Urinary bladder (tissue), 4 donors: ENCODE results near the gene CHN2. TPM values are rescaled to one million over a fixed set of nuclear protein-coding genes. Genes with fewer than 3 reads are reported as not detected.

Experiments used
- DNase-seq: peaks from one replicate; pipeline ENCODE4 v3.0.0-alpha.2; 2015; ENCODE audit errors: extremely low spot score
- H3K27ac ChIP-seq: one replicate; pipeline ENCODE4 v1.5.1; 2013; ENCODE audit warnings: low read depth, mild to moderate bottlenecking, moderate library complexity
- H3K36me3 ChIP-seq: one replicate; pipeline ENCODE4 v1.6.1; 2013; ENCODE audit warnings: mild to moderate bottlenecking, moderate library complexity; ENCODE audit not compliant: insufficient read depth
- H3K4me1 ChIP-seq: one replicate; pipeline ENCODE4 v1.6.1; 2013; ENCODE audit warnings: mild to moderate bottlenecking, moderate library complexity; ENCODE audit not compliant: insufficient read depth
- H3K4me3 ChIP-seq: one replicate; pipeline ENCODE4 v1.5.1; 2013; ENCODE audit warnings: low read depth, low read length
- WGBS: extraction: QIAGEN DNeasy Blood & Tissue Kit; methylation state at CpG from one replicate; pipeline ENCODE4 v1.1.7; 2013; 5-methylcytosine and 5-hydroxymethylcytosine counted together
- polyA plus RNA-seq: library from polyadenylated mRNA; stranded (reverse); fragments of 200-250 nt; gene quantifications from one replicate; pipeline ENCODE4 v1.2.3, GENCODE V29; 2013
- total RNA-seq: library from RNA; depleted of rRNA; stranded (reverse); fragments of >200 nt; gene quantifications from one replicate; pipeline ENCODE4 v1.2.3, GENCODE V29; 2014
- donor health status: healthy with polysubstance abuse.
- donor health status: healthy.

Gene CHN2
- total and polyA plus RNA-seq, 2 donors = 6.8 to 14.5 TPM

DNA sequence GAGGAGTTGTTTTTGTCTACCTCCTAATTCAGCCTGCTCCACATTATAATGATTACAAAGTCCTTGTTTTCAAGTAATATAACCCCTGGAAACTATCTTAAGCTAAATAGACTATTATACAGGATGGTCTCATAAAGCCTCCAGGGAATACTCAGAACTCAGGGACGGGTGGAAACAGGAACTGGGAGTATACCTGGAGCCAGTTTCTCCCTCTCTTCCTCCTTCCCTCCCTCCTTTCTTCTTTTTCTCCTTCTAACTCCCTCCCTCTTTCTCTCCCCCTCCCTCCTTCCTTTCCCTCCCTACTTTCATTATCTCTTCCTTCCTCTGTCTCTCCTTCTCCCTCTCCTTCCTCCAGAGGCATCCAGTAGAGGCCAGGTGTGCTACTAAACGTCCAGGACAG, 292.8 kb downstream of the CHN2 start:
- H3K4me1 ChIP-seq = no peaks in the 10 kb centered on the region
- WGBS = 53% methylated on average over 2 of the region's 2 CpGs
- no peaks in the 10 kb centered on the region for H3K36me3 ChIP-seq
- DNase-seq = no peak
- no peak overlapping the region for H3K4me3 ChIP-seq
- H3K27ac ChIP-seq = no peak overlapping the region

DNA sequence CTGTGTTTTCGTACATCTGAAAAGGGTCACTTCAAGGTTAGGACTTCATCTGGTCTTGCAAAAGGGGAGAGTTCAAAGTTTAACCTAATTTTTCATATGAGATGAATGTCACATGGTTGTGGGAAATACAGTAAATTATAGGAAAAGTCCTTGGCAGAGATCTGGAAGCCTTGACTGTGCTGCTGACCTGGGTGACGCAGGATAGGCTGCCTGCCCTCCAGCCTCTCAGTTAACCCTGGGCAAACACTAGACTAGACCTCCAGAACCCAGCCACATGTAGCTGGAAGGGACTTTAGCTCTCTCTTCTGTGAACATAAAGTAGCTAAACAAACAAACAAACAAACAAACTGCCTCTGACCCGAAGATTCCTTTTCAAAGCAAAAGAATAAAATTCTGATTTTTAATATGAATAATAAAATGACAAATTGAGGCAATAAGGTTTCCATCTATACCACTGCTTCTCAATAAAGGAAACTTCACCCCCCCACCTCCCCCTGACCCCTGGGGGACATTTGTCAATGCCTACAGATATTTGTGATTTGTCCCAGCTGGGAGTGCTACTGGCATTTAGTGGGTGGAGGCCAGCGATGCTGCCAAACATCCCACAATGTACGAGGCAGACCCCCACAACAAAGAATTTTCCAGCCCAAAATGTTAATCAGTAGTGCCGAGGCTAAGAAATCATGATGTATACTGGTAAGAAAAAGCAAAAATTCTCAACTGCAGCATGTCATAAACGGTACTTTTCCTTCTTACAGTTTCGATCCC, 293.8 kb downstream of the CHN2 start:
- no peak for DNase-seq
- Histone ChIP-seq H3K4me3 (no peak overlapping the region), H3K36me3 (no peaks in the 10 kb centered on the region), H3K27ac (no peak overlapping the region), H3K4me1 (no peaks in the 10 kb centered on the region)
- WGBS = 59% methylated on average over 8 of the region's 8 CpGs

DNA sequence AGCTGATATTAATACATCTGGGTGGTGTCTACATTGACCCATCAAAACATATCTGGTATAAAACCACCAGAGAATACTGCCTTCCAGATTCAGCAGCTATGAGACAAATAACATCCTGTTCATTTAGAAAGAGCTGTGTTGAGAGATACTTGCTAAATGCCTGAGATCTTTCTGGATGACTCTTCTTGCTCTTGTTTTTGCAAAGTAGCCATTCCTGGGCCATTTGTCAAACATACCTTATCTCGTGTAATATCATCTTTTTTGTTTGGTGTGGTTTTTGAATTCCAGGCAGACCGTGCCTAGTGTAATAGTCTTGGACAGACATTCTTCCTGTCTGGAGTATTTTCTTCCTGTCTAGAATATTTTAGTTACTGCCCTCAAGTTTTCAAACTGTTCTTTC, 294.4 kb downstream of the CHN2 start:
- no peaks in the 10 kb centered on the region for H3K36me3 ChIP-seq
- no peak overlapping the region for H3K27ac ChIP-seq

DNA sequence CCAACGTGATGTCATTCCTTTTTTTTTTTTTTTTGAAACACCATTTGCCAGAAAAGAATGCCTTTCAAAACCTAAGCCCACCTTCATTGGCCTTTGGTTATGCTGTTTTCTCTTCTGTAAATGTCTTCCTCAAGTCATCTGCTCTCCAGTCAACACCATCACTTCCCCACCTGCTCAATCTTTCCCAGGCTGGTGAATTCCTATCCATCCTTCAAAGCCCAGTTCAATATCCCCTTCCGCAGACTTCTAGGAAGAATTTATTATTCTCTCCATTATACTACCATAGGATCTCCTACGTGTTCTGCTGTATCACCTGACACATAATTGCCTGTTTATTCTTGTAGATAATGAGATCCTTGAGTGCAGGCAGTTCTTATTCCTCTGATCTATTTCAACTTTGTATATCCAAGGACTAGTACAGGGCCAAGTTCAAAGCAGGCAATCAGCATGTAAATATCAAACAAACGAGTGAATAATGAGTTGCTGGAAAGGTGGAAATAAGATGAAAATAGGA, 295.6 kb downstream of the CHN2 start:
- H3K27ac ChIP-seq = no peak overlapping the region
- DNase-seq = no peak
- H3K4me3 ChIP-seq = no peak overlapping the region
- H3K36me3 ChIP-seq = no peaks in the 10 kb centered on the region
- 87% methylated on average over 4 of the region's 4 CpGs for WGBS
- no peaks in the 10 kb centered on the region for H3K4me1 ChIP-seq

More for the DNA sequence above, 294.4 kb downstream of the CHN2 start:
- no peak for DNase-seq
- H3K4me3 ChIP-seq = no peak overlapping the region
- H3K4me1 ChIP-seq = no peaks in the 10 kb centered on the region
- WGBS = 9% methylated on average over 2 of the region's 2 CpGs

DNA sequence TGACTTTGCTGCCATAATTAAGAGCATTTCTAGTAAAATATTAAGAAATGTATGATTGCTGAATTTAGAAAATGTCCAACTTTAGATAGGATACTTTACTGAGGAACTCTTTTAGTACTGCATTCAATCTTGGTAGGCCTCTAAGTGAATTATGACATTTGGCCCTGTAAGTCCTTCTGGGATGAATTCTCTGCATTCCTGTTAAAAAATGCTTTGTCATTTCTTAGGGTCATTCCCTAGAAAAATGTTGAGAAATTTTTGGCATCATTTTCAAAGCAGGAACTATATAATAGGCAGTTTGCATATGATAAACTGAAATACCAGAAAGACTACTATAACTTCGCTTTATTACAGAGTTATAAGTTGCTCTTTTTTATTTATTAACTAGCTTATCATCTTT, 299.8 kb downstream of the CHN2 start:
- DNase-seq = no peak
- WGBS = 77% methylated on average over 1 of the region's 1 CpG
- Histone ChIP-seq H3K36me3 (no peaks in the 10 kb centered on the region), H3K27ac (no peak overlapping the region), H3K4me1 (no peaks in the 10 kb centered on the region), H3K4me3 (no peak overlapping the region)

DNA sequence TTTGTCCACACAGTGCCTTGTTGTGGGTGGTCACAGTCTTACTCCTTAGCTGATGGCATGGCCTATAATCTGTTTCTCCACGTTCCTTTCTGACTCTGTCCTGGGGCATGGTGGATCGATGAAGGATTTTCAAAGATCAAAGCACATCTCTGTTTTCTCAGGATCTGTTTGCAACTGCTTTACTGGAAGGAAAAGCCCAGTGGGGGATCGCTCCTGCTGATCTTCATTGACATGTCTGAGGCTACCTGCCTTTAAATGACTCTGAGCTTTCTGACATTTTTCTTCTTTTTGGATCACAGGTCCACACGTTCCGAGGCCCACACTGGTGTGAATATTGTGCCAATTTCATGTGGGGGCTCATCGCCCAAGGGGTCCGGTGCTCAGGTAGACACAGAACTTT, 301.1 kb downstream of the CHN2 start:
- Histone ChIP-seq H3K36me3 (no peaks in the 10 kb centered on the region), H3K4me1 (no peaks in the 10 kb centered on the region), H3K4me3 (no peak overlapping the region), H3K27ac (no peak overlapping the region)
- no peak for DNase-seq
- WGBS = 86% methylated on average over 7 of the region's 7 CpGs

DNA sequence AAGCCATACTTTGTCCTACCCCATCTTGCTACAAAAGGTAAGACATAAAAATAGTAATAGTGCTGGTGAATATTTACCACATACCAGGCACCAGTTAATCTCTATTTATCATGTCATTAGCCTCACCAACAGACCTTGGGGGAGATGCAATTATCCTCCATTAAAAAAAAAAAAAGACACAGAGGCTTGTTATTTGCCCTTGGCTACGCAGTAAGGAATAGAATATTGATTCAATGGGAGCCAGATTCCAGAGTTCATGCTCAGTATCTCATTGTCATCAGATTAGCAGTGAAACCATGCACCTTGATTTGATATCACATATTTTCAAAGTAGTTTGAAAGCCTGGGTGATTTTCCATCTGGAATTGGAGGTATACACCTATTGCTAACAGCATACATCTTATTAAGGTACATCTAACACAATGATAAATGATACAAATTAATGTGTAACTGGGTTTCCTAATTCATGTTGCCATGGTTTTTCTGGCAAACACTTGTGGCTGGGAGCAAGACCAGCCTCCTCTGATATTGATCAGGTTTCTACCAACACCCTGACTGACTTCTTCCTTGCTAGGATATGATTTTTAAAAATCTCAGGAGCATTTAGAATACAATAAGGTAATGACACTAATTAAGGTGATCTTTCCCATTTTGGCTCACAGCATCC, 301.9 kb downstream of the CHN2 start:
- 88% methylated on average over 1 of the region's 1 CpG for WGBS
- Histone ChIP-seq H3K4me3 (no peak overlapping the region), H3K4me1 (no peaks in the 10 kb centered on the region), H3K27ac (no peak overlapping the region), H3K36me3 (no peaks in the 10 kb centered on the region)
- DNase-seq = no peak

DNA sequence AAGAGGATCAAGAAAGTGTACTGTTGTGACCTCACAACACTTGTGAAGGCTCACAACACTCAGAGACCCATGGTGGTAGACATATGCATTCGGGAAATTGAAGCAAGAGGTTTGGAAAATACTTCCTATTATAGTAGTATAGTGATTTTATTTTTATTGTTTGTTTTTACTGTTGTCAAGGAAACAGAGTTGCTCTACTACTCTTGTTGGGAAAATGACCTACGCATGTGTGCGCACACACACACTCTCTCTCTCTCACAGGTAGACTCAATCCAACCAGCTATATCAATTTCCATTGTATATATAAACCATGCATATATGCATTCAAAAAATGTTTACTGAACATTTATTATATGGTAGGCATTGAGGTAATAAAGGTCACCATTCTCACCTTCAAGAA, 305.4 kb downstream of the CHN2 start:
- H3K4me3 ChIP-seq = no peak overlapping the region
- H3K36me3 ChIP-seq = no peaks in the 10 kb centered on the region
- no peak for DNase-seq
- no peak overlapping the region for H3K27ac ChIP-seq
- no peaks in the 10 kb centered on the region for H3K4me1 ChIP-seq
- 93% methylated on average over 3 of the region's 3 CpGs for WGBS

DNA sequence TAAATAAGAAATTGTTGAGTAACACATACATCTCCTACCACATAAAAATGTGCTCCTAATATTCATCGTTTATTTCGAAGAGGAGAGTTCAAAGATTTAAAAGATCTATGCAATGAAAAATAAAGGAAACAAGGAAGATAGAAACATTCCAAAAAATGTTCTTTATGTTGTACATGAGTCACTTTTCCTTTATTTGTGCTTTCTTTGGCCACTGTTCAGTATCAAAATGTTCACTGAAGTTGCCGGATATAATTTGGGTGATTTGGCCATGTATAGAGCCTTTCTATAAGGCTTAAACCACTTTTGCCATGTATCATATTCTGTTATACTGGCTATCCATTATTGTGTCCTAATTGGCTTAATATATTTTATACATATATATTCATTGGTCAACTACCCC, 306.1 kb downstream of the CHN2 start:
- 92% methylated on average over 3 of the region's 3 CpGs for WGBS
- no peaks in the 10 kb centered on the region for H3K4me1 ChIP-seq
- H3K4me3 ChIP-seq = no peak overlapping the region
- H3K27ac ChIP-seq = no peak overlapping the region
- no peak for DNase-seq
- H3K36me3 ChIP-seq = no peaks in the 10 kb centered on the region

DNA sequence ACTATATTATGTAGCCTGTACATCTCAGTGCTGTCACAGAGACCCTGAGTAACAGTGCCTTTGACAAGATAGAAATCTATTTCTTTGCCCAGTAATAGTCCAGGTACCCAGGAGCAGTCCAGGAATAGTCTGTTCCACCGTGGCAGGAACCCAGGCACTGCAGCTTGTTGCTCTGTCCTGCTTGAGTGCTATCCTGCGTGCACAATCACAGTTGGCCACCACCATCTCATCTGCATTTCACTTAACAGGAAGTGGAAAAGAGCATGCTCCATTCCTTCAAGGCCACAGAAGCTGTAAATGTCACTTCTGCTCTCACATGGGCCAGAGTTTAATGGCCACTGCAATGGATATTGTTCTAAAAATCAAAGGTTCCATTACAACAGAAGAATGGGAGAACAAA, 307.6 kb downstream of the CHN2 start:
- Histone ChIP-seq H3K4me1 (no peaks in the 10 kb centered on the region), H3K27ac (no peak overlapping the region), H3K36me3 (no peaks in the 10 kb centered on the region), H3K4me3 (no peak overlapping the region)
- WGBS = 81% methylated on average over 2 of the region's 2 CpGs
- no peak for DNase-seq

DNA sequence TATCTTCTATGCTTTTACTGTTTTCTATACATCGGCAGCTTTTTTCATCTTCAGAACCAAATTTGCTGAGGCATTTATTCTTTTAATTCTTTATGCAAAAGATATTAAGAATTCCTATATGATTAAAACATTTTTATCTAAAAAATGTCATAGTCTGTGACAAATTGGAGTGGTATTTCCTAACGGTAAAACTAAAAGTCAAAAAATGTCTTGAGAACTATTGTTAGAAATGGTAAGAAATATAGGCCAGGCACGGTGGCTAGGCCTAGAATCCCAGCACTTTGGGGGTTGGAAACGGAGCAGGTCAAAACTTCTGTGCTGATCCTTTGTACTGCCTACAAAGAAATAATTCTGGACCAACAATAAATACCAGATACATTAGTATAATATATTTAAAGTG, 311.4 kb downstream of the CHN2 start:
- Histone ChIP-seq H3K4me3 (no peak overlapping the region), H3K36me3 (no peaks in the 10 kb centered on the region), H3K4me1 (no peaks in the 10 kb centered on the region), H3K27ac (no peak overlapping the region)
- DNase-seq = no peak
- WGBS = 91% methylated on average over 4 of the region's 4 CpGs

DNA sequence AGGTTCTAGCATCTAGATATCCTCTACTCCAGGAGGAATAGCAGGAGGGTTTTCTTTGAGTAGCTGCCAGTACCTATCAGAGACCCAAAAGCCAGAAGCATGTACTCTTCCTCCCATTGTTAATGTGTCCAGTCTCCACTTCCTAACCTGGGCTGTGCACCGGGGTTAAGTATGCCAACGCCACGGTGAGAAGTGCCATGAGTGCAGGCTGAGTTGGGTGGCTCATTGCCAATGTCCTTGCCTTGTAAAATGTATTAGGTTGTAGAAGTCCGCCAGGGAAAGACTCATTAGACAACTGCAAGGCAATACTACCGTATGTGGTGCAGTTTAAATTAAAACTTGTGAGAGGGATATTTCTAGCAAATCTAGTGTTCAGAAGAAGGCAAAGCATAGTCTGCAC, 314.0 kb downstream of the CHN2 start:
- DNase-seq = no peak
- Histone ChIP-seq H3K4me3 (no peak overlapping the region), H3K36me3 (no peaks in the 10 kb centered on the region), H3K27ac (no peak overlapping the region), H3K4me1 (no peaks in the 10 kb centered on the region)
- 70% methylated on average over 5 of the region's 5 CpGs for WGBS

DNA sequence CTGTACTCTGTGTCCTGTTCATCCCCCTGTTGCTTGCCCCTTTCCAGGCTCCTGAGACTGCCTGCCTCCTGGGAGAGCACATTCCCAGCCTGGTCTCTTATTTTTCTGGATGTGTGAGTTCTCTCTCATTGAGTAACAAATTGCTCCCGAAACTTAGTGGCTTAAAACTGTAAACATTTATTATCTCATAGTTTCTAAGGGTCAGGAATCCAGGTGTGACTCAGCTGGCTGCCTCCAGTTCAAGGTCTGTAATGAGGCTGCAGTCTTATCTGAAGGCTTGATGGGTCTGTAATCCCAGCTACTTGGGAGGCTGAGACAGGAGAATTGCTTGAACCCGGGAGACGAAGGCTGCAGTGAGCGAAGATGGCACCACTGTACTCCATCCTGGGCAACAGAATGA, 315.5 kb downstream of the CHN2 start:
- Histone ChIP-seq H3K27ac (no peak overlapping the region), H3K4me1 (no peaks in the 10 kb centered on the region), H3K4me3 (no peak overlapping the region), H3K36me3 (no peaks in the 10 kb centered on the region)
- WGBS = 90% methylated on average over 4 of the region's 4 CpGs
- no peak for DNase-seq

DNA sequence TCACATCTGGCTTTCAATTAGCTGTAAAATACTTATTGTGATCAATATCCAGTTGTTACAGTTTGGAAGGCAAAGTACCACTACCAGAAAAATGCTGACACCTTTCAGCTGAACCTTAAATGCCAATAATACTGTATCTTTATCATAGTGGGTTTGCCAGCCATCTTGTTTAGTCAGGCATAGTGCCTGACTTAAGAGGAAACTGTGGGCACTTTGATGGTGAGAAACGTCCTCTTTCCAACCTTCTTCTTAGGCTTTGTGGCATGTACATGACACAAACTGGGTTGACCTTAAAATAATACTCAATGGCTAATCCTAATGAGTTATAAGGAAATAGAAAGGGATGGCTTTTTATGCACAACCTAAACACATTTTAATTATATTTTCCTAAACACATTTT, 316.8 kb downstream of the CHN2 start:
- Histone ChIP-seq H3K4me1 (no peaks in the 10 kb centered on the region), H3K4me3 (no peak overlapping the region), H3K36me3 (no peaks in the 10 kb centered on the region), H3K27ac (no peak overlapping the region)
- DNase-seq = no peak
- 61% methylated on average over 1 of the region's 1 CpG for WGBS
